HG03175 (cell line): ENCODE measurements around the gene DDAH1.
A peak's percentile ranks its signal among the peaks of the same experiment; 100 is the strongest.

ENCODE experiments used
- ATAC-seq: cut with Tn5 transposase; IDR thresholded peaks from one replicate; pipeline ENCODE4 v1.9.1; 2021; ENCODE audit warnings: mild to moderate bottlenecking, moderate library complexity; ENCODE audit not compliant: unreplicated experiment

Gene DDAH1

GRCh38 chr1:85279458-85280080 is 185.4 kb downstream of the DDAH1 start:
- no peak for ATAC-seq

GRCh38 chr1:85278853-85279314 is 186.1 kb downstream of the DDAH1 start:
- ATAC-seq, result no peak

GRCh38 chr1:85277802-85278201 is 187.2 kb downstream of the DDAH1 start:
- ATAC-seq, result no peak

GRCh38 chr1:85276978-85277639 is 187.8 kb downstream of the DDAH1 start:
- no peak for ATAC-seq

GRCh38 chr1:85276215-85276977 is 188.6 kb downstream of the DDAH1 start, which contains the start of gene BCL10:
BCL10 (minus strand) TSS chr1:85276632; CDS start chr1:85276352, 280 bp downstream.
- ATAC-seq, result peak; percentile 97

GRCh38 chr1:85275701-85276214 is 189.2 kb downstream of the DDAH1 start:
- ATAC-seq, result no peak

- no peak for ATAC-seq
Observed at GRCh38 chr1:85274969-85275453, 189.9 kb downstream of the DDAH1 start.

GRCh38 chr1:85273397-85273796 is 191.6 kb downstream of the DDAH1 start:
- no peak for ATAC-seq

GRCh38 chr1:85268801-85269585 is 196.0 kb downstream of the DDAH1 start:
- no peak for ATAC-seq
